NCI-H187 treated with DMSO at 0.1 percent for 48 hours (cell line): ENCODE results near the gene ARHGAP44.
"Not testable (repeated sequence)": the region's sequence is repeated elsewhere in the genome, so short reads cannot be mapped to it uniquely, and the experiment has no call there.

Source experiments
- DNase-seq: peaks from one replicate; lab custom pipeline; 2025; lab: John Stamatoyannopoulos, UW

The ARHGAP44 gene

GRCh38 chr17:12964840-12965239, 175.5 kb downstream of the ARHGAP44 start:
- no peak for DNase-seq

- no peak for DNase-seq
These were observed 176.7 kb downstream of the ARHGAP44 start for GRCh38 chr17:12965988-12966387.

GRCh38 chr17:12966413-12966812, 177.1 kb downstream of the ARHGAP44 start:
- DNase-seq = no peak

GRCh38 chr17:12967962-12968361, 178.7 kb downstream of the ARHGAP44 start:
- DNase-seq = no peak

GRCh38 chr17:12973496-12974004, 184.3 kb downstream of the ARHGAP44 start:
- DNase-seq = no peak

GRCh38 chr17:12974005-12974531, 184.8 kb downstream of the ARHGAP44 start:
- no peak for DNase-seq

GRCh38 chr17:12977008-12977751, 187.9 kb downstream of the ARHGAP44 start:
- no peak for DNase-seq

- not testable (repeated sequence) for DNase-seq
These were observed 189.5 kb downstream of the ARHGAP44 start for GRCh38 chr17:12978787-12979186.

GRCh38 chr17:12979246-12979645, 189.9 kb downstream of the ARHGAP44 start:
- DNase-seq = no peak

GRCh38 chr17:12979826-12980500, 190.7 kb downstream of the ARHGAP44 start:
- DNase-seq = no peak

- no peak for DNase-seq
These were observed 192.9 kb downstream of the ARHGAP44 start for GRCh38 chr17:12982224-12982623.

- DNase-seq = no peak
These were observed 194.9 kb downstream of the ARHGAP44 start for GRCh38 chr17:12983991-12984884.

- no peak for DNase-seq
These were observed 196.4 kb downstream of the ARHGAP44 start for GRCh38 chr17:12985431-12986293.

GRCh38 chr17:12987120-12987519, 197.8 kb downstream of the ARHGAP44 start:
- no peak for DNase-seq

GRCh38 chr17:12990041-12990808, 200.9 kb downstream of the ARHGAP44 start:
- no peak for DNase-seq

GRCh38 chr17:12990926-12991325, 201.6 kb downstream of the ARHGAP44 start:
- DNase-seq = no peak

GRCh38 chr17:12992676-12993075, 203.4 kb downstream of the ARHGAP44 start:
- DNase-seq = no peak

GRCh38 chr17:12993631-12994030, 204.3 kb downstream of the ARHGAP44 start:
- DNase-seq = no peak

GRCh38 chr17:12994341-12995074, 205.2 kb downstream of the ARHGAP44 start:
- DNase-seq = no peak
